ENCODE results near the gene RRP15. TPM values are rescaled to one million over a fixed set of nuclear protein-coding genes. Genes with fewer than 3 reads are reported as not detected.
A peak's percentile ranks its signal among the peaks of the same experiment; 100 is the strongest.

The RRP15 gene
- total and polyA plus RNA-seq, 9 of the 15 experiments (the other 6 are each of a cell fraction or from before 2014, with no cell fraction given) = 9.5 to 58.1 (median 29.3) TPM

GRCh38 chr1:218339267-218339831 is 54.3 kb downstream of the RRP15 start (continued):
- TF ChIP-seq REST (IDR thresholded peaks at IDR 0.05; ENCODE audit: borderline replicate concordance) = peak; percentile 60; the same call in 1 of the 2 replicates
- TF ChIP-seq REST (CRISPR knock-in tag; IDR thresholded peaks at IDR 0.05; ENCODE audit: low read depth) = no peak
- no peak for TF ChIP-seq XRCC5 (IDR thresholded peaks at IDR 0.05; ENCODE audit: low read depth, low read length)

Data from K562 (cell line).